GM12891 (cell line): ENCODE results near the gene ALCAM.

Source experiments
- DNase-seq: peaks from one replicate; pipeline ENCODE4 v3.0.0; 2011; ENCODE audit warnings: low spot score; ENCODE audit not compliant: insufficient read length
- FAIRE-seq: peaks from 2 replicates; lab custom pipeline; 2011; peaks lifted over from hg19 to GRCh38; lab: Jason Lieb, UNC
- PAX5 ChIP-seq: IDR thresholded peaks from 2 replicates; pipeline ENCODE4 v1.6.1; 2011; ENCODE audit warnings: low read length, moderate library complexity, mild to moderate bottlenecking; ENCODE audit not compliant: insufficient read depth, severe bottlenecking
- POLR2A ChIP-seq: IDR thresholded peaks from 2 replicates; pipeline ENCODE4 v1.6.1; 2011; ENCODE audit warnings: low read depth, low read length, control low read depth
- POLR2AphosphoS5 ChIP-seq: IDR thresholded peaks from 2 replicates; pipeline ENCODE4 v1.6.1; 2011; ENCODE audit warnings: low read depth, low read length, control low read depth
- POU2F2 ChIP-seq: IDR thresholded peaks from 2 replicates; pipeline ENCODE4 v1.6.1; 2011; ENCODE audit warnings: low read depth, mild to moderate bottlenecking, control low read depth, low read length, moderate library complexity
- SPI1 ChIP-seq: IDR thresholded peaks from 2 replicates; pipeline ENCODE4 v1.6.1; 2011; ENCODE audit warnings: low read depth, low read length, control low read depth
- TAF1 ChIP-seq: IDR thresholded peaks from 2 replicates; pipeline ENCODE4 v1.6.1; 2011; ENCODE audit warnings: low read depth, low read length, control low read depth

The ALCAM gene

DNA sequence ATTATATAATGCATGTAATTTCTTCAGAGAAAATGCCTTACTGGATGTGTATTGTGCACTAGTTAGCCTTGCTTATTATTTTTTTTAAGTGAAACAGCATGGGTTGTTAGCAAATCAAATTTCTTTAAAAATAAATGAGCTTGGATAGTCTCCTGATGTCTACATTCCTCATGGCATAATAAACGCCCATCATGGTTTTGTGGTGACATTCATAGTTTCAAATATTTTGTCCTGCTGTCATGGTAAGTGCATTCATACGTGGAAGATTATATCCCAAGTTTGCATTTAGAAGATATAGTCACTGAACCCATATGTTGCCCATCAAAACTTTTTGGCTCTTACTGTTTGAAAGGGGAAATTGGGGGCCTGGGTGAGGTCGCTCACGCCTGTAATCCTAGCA lies 130.7 kb downstream of the ALCAM start:
- no peak for FAIRE-seq

DNA sequence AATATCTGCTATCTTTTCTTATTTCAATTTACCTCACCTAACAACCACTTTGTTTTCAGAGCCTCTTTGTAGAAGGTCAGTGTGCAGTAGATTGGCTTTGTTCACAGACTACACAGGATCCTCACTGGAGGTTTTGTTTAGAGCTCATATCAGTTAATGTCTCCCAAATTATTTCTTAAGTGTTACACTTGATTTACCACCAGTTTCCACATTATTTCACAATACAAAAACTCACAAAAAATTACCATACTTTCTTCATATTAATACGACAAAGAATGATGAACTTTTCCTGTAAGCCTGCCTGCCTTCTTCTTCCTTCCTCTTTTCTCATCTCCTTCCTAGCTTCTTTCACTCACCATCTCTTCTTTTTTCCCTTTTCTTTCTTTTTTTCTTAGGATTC lies 133.3 kb downstream of the ALCAM start:
- no peak for DNase-seq
- FAIRE-seq, result no peak
- TF ChIP-seq PAX5 (no peak), SPI1 (no peak), TAF1 (no peak), POU2F2 (no peak), POLR2AphosphoS5 (no peak), POLR2A (no peak)

More for the DNA sequence above, 130.7 kb downstream of the ALCAM start:
- DNase-seq, result no peak
- no peak for TF ChIP-seq TAF1
- no peak for TF ChIP-seq POU2F2
- TF ChIP-seq POLR2AphosphoS5, result no peak
- TF ChIP-seq PAX5, result no peak
- no peak for TF ChIP-seq SPI1
- TF ChIP-seq POLR2A, result no peak

DNA sequence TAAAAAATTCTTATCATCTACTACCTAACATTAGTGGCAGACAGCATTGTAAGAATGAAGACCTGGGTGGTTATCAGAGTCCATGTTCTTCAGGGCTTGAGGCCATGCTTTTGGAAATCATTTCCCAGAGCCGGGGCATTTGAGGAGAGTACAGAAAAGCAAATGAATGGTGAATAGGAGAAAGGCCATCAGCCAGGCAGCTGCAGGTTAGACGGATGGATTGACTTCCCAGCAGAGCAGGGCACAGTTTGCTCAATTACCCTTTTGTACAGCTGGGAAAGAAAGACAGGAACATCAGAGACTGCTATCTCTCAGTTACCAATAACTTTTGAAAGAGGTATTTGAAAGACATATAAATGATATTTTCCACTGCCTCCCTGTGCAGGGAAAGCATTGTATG lies 135.6 kb downstream of the ALCAM start:
- FAIRE-seq (no peak), DNase-seq (no peak)
- TF ChIP-seq POLR2A, result no peak
- TF ChIP-seq POU2F2, result no peak
- no peak for TF ChIP-seq POLR2AphosphoS5
- no peak for TF ChIP-seq TAF1
- no peak for TF ChIP-seq SPI1
- no peak for TF ChIP-seq PAX5

DNA sequence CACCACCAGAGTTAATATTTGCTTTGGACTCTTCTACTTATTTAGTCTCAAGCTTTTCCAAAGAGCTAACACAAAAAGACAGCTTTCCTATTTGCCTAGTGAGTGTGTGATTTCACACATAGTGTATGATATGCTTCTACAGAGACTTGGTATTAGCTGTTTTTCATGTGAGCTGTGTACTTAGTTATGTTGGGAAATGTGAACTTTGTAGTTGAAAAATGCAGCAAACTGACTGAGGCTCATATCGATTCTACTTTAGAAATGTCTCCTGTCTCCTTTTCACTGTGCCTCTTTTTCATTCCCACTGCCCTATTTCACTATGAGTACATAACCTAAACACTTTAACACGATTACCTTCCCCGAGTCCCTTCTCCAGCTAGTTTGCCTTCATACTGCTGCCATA lies 136.5 kb downstream of the ALCAM start:
- TF ChIP-seq POLR2A (no peak), SPI1 (no peak), TAF1 (no peak), PAX5 (no peak), POU2F2 (no peak), POLR2AphosphoS5 (no peak)
- no peak for DNase-seq
- no peak for FAIRE-seq

DNA sequence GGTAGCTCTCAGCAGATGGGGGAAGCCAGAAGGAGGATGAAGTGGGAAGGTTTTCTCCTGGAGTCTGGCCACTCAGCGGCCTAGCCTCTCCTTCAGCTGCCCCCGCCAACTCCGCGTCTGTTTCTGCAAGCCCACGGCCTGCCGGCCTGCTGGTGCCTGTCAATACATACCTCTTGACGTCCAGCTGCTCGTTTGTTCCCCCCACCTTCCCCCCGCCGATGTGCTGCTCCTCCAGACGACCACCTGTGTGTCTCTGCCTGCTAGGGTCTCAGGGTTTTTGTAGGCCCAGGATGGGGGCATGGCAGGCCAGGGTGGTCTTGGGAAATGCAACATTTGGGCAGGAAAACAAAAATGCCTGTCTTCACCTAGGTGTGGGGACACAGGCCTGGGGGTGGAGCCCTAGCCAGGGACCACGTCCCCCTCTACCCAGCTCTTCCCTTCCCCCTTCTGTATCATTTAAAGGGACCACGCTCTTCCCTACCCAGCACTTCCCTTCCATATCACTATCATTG lies 137.8 kb downstream of the ALCAM start:
- FAIRE-seq (no peak), DNase-seq (no peak)
- no peak for TF ChIP-seq POLR2AphosphoS5
- TF ChIP-seq PAX5, result no peak
- TF ChIP-seq TAF1, result no peak
- no peak for TF ChIP-seq POLR2A

DNA sequence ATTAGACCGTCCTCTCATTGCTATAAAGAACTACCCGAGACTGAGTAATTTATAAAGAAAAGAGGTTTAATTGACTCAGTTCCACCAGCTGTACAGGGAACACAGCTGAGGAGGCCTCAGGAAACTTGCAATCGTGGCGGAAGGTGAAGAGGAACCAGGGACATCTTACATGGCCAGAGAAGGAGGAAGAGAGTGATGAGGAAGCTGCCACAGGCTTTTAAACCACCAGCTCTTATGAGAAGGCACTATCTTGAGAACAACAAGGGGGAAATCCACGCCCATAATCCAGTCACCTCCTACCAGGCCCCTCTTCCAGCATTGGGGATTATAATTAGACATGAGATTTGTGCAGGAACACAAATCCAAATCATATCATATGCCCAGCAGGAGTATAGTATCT lies 138.5 kb downstream of the ALCAM start:
- FAIRE-seq (no peak), DNase-seq (no peak)
- no peak for TF ChIP-seq POLR2A
- no peak for TF ChIP-seq POU2F2
- TF ChIP-seq PAX5, result no peak
- no peak for TF ChIP-seq SPI1
- TF ChIP-seq POLR2AphosphoS5, result no peak
- TF ChIP-seq TAF1, result no peak

DNA sequence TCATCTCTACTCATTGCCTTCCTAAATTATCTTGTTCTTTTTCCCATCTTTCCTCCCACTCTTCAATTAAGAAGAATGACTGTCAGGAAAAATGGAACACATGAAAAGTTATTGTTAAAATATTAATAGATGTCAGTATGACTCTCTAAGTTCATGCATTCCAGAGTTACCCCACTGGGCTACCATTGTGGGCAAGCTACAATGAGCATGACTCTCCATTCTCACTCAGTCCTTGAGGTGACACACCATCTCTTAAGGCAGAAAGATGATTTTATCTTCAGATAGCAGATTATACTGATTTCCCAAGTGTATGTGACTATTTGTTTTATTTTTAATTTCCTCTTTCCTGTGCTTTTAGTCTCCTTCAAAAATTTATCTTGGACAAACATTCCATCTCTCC lies 144.3 kb downstream of the ALCAM start:
- DNase-seq (no peak), FAIRE-seq (no peak)
- TF ChIP-seq POLR2AphosphoS5, result no peak
- no peak for TF ChIP-seq POU2F2
- no peak for TF ChIP-seq POLR2A
- TF ChIP-seq PAX5, result no peak
- TF ChIP-seq SPI1, result no peak
- no peak for TF ChIP-seq TAF1

DNA sequence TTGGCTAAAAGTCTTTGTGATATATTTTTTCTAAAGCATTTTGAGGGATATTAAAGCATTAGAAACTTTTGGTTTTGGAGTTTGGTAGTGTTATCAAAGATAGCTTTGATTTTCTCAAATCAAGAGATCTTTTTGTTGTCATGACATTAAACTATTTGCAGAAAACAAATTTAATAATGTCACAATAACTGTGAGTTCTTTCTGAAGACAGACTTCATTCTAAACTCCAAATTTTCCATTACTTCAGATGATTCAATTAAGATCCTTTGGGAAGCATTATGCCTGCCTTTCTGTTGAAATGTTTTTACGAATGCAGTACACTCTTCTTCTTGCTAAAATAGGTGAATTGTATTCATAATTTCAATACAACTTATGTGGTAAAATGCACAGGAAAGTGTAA lies 145.4 kb downstream of the ALCAM start:
- DNase-seq (no peak), FAIRE-seq (no peak)
- TF ChIP-seq POLR2AphosphoS5 (no peak), PAX5 (no peak)

DNA sequence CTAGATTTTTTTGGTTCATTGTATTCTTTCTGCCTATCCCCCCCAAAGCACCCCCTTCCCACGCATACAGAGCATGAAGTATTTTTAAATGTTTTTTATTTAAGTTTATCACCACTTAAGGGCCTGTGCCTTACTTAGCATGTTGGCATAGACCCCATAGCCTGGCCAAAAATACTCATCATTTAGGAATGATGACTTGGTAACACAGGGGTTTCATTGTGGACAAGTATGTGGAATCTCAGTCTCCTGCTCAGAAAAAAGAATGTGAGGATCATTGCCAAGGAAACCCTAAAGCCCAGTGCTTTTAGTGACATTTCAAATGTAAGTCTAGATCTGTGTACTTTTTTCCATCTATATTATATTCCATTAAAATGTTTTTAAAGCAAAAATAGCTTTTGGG lies 146.3 kb downstream of the ALCAM start:
- FAIRE-seq (no peak), DNase-seq (no peak)

DNA sequence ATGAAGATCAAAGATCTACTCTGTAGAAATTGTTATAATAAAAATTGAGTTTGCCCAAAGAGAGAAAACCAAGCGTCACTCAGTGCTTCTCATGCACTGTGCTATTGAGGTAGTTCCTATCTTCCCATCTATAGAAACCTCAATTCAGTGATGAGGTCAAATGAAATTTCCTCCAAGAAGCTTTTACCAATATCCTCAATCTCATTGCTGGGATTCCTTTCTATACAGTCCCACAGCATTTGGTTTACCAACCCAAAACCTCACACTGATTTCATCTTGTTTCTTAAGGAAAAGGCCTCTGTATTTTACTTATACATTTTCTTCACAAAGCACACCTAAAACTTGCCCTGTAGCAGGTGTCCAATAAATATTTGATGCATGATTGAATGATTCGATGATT lies 147.2 kb downstream of the ALCAM start:
- no peak for FAIRE-seq

More for the DNA sequence above, 146.3 kb downstream of the ALCAM start:
- no peak for TF ChIP-seq POU2F2
- no peak for TF ChIP-seq PAX5
- no peak for TF ChIP-seq TAF1
- no peak for TF ChIP-seq POLR2AphosphoS5
- no peak for TF ChIP-seq POLR2A
- no peak for TF ChIP-seq SPI1

More for the DNA sequence above, 147.2 kb downstream of the ALCAM start:
- TF ChIP-seq PAX5 (no peak), TAF1 (no peak), SPI1 (no peak), POLR2AphosphoS5 (no peak), POU2F2 (no peak), POLR2A (no peak)
- DNase-seq, result no peak
